ENCODE data around the gene CHCHD6.

The CHCHD6 gene

DNA sequence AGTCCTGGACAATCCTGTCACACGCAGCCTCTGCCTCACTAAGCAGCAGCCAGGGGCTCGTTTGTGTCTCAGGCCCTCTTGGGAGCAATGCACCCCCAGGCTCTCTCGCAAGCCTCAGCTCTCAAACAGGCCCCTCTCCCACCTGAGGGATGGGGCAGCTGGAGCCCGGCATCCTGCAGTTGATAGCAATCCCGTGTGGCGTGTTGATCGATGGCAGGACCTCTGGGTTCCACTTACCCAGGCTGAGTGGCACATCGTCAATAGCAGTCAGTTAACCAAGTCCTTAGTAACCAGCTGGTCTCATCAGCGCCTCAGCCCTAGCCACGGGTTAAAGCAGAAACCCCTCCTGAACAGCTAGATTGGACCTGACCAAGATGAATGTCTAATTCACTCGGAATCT is 242.4 kb downstream of the CHCHD6 start:
- no peak for DNase-seq

DNA sequence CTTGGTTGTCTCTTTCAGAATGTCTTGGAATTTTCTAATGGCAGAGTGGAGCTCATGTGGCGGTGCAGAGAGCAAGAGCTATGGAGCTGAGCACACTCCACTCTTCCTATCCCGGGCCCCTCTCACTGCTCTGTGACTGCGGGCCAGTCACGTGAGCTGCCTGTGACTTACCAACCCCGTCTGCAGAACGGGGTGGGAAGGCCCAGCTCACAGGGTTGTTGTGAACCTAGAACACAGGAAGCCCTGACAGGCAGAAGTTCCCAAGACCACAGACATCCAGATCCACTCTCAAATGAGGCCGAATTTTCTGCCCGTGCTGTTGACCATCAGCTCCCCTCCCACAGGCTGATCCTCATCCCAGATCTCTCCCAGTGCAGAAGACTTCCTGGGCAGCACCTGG is 243.4 kb downstream of the CHCHD6 start:
- no peak for DNase-seq

DNA sequence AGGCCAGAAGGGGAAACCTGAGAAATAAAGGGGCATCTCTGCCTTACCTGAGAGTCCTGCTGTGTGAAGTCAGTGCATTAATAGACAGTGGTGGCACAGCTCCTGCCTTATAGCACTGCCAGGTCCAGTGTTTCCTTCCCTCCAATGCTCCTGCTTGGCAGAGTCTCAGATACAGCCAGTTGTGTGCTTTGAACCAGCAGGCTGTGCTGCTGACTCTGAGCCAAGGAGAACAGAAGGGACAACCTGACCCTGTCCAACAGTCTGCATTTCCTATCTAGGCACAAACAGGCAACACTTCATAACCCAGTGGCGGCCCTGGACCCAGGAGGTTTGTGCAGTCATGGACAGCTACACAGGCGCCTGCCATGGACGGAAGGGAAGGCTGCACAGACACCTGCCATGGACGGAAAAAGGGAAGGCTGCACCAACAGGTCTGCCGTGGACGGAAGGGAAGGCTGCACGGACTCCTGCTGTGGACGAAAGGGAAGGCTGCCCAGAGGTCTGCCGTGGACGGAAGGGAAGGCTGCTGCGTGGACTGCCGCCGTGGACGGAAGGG is 245.0 kb downstream of the CHCHD6 start:
- no peak for DNase-seq

DNA sequence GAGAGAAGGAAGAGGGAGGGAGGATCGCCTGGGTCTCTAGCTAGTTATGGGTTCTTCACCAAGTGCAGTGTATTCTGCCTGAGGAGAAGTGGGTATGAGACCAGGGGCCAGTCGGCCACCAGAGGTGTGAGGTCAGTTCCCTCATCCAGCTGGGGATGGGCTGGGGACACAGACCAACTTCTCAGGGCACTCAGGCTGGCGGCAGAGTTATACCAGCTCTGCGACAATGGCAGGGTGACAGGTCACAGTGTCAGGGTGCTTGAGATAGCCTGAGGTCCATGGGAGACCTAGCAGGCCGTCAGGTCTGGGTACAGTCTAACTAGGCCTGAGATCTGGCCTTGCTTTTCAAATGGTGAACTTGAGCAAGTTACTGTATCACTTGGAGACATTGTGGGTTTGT is 247.5 kb downstream of the CHCHD6 start:
- no peak for DNase-seq

DNA sequence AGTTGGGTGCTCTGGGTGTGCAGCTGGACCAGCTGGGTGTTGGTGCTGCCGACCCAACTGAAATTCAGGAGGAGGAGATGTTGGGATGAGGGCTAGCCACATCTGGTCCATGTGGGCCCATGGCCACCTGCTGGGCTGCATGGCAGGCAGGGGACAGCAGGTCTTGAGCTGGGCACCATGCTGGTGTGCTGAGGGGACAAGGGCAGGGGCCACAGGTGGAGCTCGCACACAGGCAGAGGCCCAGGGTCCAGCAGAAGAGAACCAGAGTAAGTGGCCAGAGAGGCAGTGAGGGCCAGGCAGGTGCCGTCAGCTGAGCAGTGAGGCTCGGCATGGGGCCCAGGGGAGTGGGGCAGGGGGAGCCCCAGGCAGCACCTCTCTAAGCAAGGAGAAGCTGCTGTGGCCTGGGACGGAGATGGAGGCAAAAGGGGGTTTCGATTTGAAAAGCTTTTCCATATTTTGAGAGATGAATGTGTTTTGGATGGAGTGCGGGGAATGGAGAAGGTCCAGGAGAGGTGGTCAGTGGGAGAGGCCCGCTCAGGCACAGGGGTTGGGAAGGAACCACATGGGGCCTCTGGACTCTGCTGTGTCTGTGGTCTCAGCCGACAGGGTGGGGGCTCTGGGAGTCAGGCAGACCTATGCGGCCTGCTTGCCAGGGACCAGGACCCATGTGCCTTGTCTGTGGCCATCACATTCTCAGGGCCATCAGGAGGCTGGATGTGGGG is 248.4 kb downstream of the CHCHD6 start:
- DNase-seq = no peak

DNA sequence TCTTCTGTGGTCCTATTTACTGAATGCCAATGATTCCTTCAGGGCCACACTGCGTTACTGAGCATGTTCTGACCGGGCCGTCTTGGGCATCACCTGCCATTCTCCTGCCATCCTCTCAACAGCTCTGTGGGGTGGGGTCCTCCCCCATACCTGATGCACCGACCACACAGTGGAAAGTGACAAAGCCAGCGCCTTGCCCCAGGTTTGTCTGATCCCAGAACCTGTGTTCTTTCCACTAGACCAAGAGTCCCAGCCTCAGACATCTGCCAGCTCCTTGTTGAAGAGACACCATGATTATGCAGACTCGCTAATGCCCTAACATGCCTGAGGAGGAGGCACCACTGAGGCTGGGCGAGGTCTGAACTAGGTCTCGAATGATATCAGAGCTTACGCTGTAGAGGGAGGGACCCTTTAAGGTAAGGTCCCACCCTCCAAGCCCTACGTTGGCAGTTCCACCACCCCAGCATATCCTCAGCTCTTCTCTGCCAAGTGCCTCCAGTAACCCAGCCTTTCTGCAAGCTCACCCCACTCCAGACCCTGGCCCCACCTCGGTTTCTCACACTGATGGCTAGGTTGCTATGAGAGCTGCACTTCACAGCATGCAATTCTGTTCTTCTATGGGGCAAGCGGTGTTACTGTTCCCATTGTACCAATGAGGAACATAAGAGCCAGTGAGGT is 249.1 kb downstream of the CHCHD6 start:
- no peak for DNase-seq

DNA sequence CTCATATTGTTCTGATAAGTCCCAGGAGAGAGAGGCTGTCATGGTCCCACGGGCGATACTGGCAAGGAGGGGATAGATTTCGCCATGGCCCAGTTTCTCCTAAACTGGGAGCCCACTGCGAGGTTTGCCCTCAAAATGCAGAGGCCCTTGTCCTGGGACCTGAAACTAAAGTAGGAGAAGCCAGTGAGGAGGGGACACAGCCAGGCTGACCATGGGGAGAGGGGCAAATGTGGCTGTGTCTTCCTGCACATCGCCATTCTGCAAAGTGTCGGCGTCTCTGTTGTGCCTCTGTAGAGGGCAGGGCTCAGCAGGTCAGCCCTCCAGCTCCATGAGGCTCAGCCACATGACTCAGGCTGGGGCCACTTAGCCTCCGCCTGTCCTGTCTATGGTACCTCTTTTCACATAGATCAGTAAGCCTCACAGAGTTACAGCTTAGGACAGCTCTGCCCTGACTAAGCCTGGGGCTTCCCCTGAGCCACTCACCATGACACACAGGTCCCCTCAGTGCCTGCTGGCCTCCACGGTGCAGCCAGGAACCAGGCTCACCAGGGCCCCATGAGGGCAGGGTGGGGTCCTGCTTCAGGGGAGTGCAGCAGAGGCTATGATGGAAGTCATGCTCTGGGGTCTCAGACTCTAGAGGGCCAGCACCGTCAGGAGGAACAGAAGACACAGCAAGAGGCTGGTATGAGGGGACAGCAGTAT is 250.3 kb downstream of the CHCHD6 start:
- DNase-seq = no peak

DNA sequence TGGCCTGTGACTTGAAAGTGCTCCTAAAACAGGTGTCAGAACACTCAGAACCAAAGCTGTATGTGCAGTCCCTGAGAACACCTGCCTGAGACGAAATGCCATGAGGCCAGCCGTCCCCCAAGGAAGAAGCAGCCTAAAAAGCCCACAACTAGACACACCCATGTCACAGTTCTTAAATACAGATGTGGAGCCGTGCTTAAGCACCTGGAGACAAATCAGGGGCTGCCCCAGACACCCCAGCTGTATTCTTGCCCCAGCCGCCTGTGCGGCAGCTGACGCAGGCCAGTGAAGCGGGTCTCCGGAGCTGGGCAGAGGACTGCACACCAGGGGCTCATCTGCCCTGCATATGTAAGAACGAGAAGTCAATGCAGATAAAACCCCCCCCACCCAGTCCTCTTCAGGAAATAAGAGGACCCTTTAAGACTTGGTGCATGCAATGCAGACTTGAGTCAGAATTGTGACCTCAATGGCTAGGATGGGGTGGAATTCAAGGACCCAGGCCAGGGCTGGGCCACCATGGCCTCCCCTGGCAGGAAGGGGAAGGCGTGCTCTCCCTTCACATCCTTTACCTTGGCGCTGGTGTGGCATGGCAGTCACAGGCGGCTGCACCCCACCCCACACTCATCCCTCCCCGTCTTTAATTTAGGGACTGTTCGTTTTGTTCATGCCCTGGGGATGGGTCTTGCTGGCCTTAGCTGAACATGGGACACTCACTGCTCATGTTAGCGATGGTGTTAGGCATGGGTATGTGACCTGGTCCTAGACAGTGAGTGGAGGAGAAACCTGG is 251.2 kb downstream of the CHCHD6 start:
- no peak for DNase-seq

DNA sequence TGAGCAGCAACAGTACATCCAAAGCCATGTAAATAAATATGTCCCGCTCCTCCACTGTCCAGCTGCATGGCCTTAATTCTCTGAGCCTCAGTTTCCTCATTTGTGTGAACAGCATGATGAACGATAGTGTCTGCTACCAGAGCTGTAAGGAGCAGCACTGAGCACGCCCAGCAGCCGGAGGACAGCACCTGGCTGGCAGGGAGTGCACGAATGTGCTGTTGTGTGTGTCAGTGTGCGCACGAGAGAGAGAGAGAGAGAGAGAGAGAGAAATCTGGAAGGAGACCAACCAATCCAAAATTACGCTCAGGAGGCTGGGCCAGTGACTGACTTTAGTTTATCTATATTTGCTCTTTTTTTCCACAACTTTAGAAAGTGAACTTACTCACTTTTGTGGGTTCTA is 252.3 kb downstream of the CHCHD6 start:
- DNase-seq = no peak

DNA sequence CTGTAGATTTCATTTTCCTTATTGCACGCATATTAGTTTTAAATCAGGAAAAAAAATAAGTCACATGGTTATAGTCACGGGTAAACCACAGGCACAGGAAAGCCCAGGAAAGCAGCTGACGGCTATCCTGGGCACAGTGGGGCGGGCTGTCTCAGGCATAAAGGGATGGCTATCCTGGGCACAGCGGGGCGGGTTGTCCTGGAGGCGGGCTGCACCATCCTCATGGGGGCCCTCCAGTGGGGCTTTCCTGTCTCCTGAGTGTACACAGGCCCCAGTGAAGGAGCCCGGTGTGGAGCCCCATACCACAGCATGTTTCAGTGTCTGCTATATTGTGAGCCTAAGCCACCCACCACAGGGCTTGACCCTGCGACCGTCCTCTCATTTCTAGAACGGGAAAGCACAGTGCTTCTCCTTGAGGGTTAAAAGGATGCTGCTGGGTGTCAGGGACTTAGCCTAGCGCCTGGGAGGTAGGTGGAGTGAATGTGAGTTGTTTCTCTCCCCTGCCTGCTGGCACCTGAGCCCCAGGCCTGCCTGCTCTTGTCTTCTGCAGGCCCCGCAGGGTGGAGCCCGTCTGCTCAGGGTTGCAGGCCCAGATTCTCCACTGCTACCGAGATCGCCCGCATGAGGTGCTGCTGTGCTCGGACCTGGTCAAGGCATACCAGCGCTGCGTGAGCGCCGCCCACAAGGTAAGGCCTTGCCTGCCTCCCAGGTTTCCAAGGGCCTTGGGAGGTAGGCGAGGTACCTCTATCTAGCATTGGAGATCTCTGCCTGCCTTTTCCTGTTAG is 253.0 kb downstream of the CHCHD6 start:
- no peak for DNase-seq

DNA sequence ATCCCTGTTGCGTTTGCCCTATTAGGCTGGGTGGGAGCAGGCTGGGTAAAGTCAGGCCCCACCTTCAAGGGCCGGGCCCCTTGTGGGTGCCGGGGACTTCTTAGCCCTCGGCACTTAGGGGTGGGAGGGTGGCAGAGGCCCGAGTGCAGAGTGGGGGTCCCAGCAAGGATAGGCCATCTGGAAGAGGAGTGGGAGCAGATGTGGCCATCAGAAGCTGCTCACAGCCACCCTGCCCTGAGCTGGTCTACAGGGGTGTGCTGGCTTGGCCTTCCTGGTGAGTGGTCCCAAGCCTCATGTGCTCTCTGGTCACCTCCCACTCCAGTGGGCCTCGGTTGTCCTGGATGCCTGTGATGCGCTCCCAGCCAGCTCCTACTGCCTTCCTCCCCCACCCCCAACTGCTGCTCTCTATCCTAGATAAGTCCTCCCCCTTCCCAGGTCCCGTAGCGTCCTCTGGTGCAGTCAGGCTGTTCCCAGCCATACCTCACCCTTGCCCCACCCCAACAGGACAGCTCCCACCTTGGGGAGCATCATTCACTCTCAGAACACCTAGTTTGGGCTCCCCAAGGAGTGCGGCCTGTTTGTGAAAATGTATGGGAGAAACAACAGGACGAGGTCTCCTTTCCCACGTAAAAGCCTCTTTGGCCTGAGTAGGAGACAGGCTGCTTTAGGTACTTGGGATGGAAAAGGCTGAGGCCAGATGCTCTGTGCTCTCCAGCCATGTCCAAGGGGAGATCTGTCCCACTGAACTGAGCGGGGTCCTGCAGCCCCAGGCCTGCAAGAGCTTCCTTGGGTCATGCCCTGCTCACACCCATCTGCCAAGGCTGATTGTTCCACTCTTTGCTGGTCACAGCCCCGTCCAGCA is 254.0 kb downstream of the CHCHD6 start:
- DNase-seq = no peak

DNA sequence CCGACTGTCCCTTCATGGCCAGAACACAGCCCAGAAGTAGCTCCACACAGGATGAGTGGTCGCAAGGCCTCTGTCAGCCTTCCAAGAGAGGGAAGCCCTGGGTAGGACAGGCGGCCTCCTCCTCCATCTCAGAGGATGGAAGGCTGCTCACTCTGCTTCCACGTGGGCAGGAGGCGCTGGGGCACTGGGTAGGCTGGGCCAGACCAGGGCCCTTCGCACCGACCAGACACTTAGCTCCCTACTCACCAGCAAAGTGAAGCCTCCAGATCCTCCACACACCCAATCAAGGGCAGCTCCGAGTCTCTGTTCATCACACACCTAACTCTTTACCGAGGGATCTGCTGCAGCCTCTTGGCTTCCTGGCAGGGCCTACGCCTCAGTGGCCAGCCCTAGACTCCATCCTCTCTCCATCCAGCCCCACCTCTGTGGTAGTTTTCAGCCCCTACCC is 254.6 kb downstream of the CHCHD6 start:
- DNase-seq = no peak

DNA sequence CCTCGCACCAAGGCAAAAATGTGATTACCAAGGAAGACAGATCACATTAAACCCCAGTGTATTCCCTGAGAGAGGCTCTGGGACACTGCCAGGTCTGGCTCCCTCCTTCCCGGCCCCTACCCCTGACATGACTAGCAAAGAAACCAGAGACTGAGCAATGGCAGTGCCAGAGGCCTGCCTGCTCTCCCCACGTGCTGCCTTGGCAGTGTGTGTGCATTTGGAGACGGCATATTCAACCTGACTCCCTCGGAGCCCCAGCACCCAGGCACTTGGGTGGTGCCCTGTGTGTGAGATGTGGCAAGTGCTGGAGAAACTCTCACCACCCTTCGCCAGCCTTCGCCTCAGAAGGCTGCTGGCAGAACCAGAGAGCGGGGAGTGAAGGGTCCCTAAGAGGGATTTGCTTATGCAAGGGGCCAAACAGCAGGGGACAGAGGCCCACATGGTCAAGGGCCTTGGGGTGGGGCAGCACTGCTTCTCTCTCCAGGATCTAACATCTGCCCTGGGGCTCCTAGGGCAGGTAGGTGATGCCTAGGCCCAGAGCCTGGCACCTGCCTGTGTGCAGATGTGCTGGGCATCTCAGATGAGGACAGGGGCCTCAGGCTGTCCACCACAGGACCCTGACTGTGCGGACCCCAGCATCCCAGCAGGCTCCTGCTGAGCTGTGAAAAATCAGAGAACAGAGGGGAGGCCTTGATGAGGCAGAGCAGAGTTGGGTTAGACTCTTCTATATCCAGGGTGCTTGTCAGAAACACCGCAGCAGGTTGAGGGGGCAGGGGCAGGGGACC is 255.3 kb downstream of the CHCHD6 start:
- DNase-seq = no peak

DNA sequence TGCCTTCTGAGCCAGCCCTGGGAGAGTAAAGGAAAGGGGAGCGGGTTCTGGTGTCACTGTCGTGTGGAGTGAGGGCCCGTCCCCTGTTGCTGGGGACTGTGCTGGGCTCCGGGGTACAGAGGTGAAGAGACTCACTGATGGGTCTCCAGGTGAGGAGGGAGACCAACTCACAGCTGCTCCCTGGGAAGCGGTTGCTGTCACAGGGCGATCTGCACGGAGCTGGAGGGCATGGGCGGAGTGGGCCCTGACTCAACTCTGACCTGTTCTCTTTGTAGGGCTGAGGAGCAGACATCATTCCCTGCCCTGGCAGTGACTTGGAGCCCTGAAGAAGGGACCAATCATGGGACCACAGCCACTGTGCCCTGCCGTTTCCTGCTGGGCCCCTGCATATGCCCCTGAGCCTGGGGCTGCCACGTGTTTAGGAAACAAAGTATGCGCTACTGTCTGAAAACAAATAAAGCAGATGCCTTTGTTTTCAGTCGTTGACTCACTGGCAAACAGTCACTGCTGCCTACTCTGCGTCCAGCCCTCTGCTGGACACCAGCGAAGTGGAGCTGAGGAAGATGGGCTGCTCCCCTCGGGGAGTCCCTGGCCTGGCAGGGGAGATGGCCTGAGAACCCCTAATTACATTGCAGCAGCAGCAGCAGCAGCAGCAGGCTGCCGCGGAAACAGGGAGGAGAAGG is 256.0 kb downstream of the CHCHD6 start:
- DNase-seq = no peak

DNA sequence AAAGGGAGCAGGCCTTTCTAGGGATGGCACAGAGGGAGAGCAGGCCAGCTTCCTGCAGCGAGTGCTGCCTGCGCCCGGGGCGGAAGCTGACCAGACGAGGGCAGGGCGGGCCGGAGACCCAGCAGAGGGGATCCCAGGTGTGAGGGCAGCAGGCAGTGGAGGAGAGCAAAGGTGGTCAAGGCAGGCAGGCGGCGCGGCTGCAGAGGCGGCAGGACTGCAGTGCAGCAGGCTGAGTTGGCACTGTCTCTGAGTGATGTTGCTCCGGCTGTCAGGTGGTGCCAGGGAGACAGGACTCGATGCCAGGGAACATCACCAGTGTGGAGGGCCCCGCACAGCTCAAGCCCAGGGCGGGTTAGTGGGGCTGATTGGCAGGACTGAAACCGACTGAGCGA is 256.6 kb downstream of the CHCHD6 start:
- no peak for DNase-seq

DNA sequence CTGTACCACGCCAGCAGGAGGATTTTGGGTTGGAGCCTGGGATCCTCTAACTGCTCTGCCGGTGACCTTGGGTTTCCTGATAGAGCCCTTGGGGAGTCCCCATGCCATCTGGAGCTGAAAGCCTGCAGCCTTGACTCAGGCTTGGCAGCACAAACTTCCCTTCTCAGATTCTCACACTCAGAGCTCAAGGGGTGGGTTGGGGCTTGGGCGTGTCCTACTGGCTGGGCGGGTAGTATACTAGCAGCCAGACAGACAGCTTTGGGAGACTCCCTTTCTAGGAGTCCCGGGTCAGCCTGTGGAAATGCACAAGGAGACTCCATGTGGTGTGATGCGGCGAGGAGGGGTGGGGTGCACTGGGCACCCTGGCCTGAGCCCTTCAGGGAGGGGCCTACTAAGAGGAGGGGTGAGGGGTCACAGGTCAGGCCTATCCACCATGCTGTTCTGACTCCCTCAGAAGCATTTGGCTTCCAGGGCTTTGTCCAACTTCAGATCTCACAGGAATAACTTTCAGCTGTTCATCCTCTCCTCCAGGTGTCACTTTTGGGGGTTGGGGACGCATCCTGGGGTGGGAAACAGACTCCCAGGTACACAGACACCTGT is 257.3 kb downstream of the CHCHD6 start:
- no peak for DNase-seq

DNA sequence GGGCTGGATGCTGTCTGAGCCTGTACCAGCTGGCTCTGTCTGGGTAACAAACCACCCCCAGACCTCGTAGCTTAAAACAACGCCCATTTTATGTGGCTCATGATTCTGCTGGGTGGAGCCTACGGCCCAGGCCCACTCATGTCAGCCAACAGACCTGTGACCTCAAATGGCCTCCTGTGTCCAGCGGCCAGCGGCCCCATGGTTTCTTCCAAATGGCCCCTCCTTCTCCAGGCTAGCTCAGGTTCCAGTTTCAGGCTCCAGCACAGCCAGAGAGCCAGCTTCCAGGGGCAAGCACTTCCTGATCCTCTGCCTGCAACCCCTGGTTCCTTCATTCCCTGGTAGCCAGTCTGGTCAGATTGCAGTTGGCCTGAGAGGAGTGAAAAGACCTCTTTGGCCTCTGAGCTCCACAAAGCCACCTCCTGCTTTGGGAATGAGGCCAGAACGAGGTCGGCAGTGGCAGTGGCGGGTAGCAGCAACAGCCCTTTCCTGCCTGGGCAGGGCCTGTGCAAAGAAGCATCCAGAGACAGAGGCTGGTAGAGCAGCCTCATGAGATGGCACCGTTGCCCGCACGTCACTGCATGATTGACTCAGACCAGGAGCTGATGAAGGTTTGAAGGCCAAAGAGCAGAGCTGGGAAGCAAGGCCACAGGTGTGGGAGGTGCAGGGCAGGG is 257.9 kb downstream of the CHCHD6 start:
- no peak for DNase-seq

DNA sequence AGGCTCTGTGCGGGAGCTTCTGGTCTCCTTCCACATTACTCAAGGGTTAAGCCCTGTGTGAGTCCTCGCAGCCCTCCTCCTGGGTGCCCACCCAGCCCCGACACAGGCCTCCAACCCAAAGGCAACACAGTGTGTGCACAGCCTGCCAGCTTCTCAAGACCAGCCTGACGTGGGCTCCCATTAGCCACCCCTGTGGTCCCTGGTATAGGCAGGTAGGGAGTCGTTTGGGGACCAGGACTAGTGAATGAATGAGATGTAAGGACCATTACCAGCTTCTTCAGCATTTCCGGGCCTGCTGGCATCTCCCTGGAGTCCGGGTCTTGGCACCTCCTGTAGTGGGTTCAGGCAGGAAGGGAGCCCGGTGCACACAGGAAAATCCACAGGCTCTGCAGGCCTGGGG is 258.7 kb downstream of the CHCHD6 start:
- no peak for DNase-seq

Data from activated CD4-positive, CD25-positive, alpha-beta regulatory T cell (primary cell).